LHCN-M2 (cell line): ENCODE data around the gene BEAN1. TPM values are rescaled to one million over a fixed set of nuclear protein-coding genes. Genes with fewer than 3 reads are reported as not detected.
"Not testable (repeated sequence)": the region's sequence is repeated elsewhere in the genome, so short reads cannot be mapped to it uniquely, and the experiment has no call there.

Source experiments
- DNase-seq: peaks from one replicate; pipeline ENCODE4 v3.0.0-alpha.2; 2012; ENCODE audit warnings: low read depth
- total RNA-seq: library from RNA; depleted of rRNA; stranded (reverse); fragments of >200 nt; gene quantifications from 2 replicates; pipeline ENCODE4 v1.2.3, GENCODE V29; 2014

The BEAN1 gene
- total RNA-seq, 1 experiment from 2014 or later = 1.4 TPM

DNA sequence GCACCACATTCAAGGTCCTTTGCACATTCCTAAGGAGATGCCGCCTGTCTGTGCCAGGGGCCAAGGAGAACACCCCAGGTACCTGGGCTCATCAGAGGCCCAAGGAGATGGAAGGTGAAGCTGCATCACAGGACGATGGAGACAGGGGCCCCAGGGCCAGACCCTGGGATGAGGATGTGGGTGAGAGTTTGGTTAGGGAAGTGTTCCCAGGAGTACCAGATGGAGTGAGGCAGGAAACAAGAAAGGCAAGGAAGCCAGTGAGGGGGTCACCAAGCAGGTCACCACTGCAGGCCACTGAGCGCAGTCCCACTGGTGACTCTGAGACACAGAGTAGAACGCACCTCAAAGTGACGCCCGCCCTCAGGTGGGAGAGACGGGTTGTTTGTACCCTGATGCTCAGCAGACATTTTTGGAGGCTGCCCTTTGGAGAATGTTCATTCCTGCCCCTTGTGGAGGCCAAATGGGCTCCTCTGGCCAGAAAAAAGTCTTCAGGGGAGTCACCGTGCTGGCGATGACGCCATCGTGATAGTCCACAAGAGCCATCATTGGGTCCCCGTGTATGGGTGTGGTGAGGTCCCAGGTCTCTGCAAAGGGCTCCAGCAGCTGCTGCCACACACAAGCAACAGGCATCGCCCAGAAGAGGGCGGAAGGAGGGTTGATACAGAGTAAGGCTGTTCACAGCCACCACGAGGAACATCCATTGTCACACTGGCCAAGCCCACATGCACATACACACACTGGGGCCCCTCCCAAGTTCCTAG is 57.5 kb downstream of the BEAN1 start:
- DNase-seq = no peak

DNA sequence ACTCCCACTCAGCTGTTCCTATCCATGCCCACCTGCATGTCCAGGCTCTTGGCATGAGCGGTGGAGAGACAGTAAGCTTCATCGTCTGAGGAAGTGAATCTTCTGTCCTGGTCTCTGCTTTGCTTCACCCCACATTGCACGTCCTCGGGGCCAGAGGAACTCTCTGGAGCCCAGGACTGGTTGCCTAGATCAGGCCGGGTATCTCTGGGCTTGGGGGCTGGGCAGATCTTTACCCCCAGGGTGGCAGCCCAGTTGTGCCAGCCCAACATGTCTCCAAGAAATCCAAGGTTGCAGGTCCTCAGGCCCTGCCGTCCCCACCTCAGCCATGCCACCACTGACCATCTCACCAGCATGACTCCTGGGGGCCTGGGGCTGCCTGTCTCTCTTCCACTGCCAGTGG is 58.3 kb downstream of the BEAN1 start:
- no peak for DNase-seq

DNA sequence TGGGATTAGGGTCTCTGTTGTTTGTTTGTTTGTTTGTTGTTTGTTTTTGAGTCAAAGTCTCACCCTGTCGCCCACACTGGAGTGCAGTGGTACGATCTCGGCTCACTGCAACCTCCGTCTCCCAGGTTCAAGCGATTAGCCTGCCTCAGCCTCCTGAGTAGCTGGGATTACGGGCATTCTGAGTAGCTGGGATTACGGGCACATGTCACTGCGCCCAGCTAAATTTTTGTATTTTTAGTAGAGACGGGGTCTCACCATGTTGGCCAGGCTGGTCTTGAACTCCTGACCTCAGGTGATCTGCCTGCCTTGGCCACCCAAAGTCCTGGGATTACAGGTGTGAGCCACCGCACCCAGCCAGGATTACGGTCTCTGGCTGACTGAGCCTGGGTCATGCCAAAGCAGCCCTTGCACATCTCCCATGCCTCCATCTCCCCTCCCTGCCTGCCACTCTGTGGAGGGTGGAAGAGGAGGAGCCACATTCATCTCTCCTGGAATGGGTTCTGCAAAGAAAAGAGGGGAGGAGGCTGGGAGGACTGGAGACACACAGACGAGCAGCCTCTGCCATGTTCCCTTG is 59.2 kb downstream of the BEAN1 start:
- DNase-seq = no peak

DNA sequence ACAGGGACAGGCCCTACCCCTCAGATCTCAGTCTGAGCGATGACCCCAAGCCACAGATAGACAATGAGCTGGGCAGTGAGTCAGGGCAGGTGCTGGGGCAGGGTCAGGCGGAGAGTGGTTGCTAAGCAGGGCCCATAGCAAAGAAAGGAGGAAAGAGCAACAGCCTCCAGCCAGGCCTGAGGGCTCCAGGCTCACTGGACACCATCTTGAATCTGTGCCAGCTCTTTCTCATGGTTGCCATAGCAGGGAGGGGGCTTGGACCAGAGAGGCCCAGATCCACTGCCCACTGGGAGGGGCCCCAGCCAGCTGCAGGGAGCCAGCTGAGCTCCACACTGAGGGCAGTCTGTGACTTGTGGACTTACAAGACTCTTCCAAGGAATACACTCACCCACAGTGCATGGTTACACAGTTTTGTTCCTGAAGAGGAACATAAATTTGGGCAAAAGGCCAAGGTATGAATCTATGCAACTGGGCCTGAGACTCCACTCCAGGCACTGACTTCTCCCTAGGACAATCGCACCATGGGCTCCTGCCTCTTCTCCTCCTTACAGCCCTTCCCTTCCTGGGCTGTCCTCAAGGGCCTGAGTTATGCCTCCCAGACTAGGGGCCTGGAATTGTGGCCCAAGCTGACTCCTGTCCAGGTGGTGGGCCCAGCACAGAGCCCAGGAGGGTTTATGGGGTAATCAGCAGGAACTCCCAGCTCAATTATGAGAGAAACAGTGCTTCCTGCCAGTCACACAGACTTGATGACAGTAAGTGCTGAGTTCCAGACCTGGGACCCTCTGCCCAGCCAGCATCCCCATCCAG is 59.9 kb downstream of the BEAN1 start:
- peak; percentile 76 for DNase-seq

DNA sequence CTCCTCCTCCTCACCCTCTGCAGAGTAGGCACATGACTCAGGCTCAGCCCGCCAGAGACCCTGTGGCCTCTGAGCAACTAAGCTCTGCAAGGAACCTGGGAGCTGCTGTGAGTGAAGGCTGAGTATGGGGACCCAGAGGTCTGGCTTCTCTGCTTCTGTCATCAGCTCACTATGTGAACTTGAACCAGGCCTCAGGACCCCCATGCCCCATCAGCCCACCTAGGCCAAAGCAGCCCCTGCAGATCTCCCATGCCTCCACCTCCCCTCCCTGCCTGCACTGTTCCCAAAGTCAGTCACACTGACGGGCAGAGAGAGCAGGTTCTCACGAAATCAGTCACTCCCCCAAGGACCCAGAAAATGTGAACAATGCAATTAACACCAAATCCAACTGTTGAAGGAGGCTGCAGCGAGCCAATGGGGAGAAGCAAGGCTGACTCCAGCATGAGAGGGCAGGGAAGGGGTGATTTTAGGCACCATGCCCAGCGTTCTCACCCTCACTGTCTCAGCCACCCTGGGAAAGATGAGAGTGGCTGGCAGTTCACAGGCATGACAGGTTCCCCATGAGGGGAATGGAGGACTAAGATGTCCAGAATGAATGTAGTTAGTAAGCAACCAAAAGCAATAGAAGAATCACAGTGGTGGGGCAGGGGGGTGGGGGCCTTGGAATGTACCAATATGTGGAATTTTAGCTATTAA is 60.6 kb downstream of the BEAN1 start:
- DNase-seq = peak; percentile 46

DNA sequence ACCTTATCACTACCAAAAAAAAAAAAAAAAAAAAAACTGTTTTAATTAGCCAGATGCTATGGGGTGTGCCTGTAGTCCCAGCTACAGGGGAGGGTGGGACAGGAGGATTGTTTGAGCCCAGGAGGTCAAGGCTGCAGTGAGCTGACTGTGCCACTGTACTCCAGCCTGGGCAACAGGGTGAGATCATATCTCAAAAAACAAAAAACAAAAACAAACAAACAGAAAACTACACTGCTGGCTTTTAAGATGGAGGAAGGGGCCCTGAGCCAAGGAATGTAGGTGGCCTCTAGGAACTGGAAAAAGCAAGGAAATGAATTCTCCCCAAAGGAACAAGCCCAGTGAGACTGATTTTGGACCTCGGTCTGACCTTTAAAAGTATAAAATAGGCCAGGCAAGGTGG is 61.4 kb downstream of the BEAN1 start:
- no peak for DNase-seq

DNA sequence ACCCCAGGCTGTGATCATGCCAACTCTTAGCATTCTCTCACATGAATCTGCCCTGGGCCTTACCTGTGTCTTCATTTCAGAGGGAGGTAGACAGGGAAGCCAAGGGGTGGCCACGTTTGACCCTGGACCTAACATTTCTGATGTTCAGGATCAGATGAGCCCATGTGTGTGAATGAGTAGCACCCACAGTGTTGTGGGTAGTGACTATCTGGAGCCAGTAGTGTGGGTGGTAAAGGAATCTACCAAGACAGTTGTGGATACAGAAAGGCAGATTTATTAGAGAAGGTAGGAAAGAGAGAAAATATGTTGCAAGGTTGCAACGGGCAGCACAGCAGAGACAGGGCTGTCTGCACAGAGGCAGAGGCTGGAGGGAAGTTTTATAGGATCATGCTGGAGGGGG is 62.3 kb downstream of the BEAN1 start:
- DNase-seq = no peak

DNA sequence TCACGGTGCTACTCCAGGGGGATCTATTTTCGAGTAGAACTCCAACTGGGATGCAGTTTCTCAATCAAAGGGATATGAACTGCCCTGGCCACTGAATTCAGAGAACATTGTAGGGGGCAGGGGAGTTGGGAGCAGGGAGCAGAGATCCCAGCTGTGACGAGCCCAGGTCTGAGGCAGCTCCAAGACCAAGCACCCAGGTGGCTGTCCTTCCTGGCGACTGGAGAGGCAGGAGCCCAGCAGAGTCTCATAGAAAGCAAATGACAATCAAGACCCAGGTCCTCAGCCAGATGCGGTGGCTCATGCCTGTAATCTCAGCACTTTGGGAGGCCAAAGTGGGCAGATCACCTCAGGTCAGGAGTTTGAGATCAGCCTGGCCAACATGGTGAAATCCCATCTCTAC is 62.7 kb downstream of the BEAN1 start:
- DNase-seq = no peak

DNA sequence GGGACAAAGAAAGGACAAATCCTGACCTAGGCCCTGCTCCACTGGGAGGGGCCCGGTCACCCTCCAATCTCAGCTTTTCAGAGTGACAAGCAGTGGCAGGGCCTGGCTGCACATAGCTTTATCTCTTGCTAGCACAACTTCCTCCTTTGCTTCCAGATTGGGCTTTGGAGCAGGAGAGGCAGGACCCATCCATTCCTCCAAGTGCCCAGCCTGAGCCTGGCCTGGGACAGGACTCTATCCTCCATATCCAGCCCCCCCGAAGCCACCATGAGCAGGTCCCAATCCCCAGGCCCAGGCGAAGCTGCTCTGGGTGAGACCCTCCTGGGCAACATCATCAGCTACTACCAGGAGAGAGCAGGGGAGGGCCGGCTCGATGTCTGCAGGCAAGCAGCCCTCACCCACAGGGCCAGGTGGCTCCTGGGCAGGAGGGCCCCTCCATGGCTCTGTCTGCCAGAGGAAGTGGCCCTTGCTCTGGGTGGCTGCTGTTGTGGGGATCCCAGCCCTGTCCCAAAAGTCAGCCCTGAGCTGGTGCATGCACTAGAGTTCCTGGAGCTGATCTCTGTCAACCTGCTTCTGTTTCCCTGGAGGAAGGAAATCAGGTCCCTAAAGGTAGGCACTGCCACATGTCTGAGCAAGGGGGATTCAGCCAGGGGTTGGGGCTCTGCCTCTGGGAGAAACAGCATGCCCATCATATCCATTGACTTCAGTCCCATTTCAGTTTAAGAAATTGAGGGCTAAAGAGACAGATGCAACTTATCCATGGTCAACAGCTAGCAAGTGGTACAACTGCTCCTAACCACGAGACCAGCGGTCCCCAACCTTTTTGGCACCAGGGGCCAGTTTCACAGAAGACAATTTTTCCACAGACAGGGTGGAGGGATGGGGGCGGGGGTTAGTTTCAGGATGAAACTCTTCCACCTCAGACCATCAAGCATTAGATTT is 64.0 kb downstream of the BEAN1 start:
- no peak for DNase-seq

DNA sequence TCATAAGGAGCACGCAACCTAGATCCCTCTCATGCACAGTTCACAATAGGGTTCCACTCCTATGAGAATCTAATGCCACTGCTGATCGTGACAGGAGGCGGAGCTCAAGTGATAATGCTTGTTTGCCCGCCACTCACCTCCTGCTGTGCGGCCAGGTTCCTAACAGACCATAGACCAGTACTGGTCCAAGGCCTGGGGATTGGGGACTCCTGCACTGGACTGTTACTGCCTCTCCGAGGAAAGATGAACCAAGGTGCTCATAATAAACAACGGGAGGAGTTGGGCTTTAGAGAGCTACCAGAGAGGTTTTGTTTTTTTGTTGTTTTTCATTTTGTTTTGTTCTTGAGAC is 64.6 kb downstream of the BEAN1 start:
- DNase-seq = no peak

DNA sequence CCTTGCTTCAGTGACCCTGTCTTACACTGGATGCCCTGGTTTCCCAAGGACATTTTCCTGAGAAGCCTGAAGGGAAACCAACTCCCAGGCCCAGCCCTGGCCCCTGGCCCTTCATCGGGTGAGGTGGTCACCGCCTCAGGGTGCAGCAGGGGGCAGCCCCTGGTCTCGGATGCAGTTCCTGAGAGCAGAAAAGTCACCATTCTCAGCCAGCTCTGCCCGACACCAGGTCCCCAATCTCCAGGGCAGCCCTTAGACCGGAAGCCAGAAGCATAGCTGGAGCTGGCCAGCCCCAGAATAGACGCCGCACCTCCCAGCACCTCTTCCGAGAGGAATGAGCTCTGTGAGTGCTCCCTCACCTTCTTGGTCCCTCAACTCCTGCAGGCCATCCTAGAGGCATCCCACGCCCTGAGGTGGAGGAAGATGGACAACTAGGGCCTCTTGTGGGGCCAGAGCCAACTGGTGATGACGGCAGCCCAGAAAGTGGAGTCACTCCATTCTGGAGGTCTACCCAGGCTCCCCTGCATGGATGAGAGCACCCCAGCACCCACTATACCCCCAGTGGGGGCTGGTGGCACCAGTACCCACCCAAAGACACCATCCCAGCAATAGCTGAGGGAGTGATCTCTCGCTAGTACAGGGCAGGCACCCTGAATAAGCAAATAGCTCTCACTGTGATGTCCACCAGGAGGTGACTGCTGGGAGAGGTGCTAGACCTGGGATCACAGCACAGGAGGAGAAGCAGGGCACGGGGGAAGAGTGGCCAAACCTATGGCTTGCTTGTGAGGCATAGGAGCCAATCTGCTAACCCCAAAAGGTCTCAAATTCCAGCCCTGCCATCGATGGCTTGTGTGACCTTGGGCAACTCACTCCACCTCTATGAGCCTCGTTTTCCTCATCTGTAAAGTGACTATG is 66.7 kb downstream of the BEAN1 start:
- no peak for DNase-seq

DNA sequence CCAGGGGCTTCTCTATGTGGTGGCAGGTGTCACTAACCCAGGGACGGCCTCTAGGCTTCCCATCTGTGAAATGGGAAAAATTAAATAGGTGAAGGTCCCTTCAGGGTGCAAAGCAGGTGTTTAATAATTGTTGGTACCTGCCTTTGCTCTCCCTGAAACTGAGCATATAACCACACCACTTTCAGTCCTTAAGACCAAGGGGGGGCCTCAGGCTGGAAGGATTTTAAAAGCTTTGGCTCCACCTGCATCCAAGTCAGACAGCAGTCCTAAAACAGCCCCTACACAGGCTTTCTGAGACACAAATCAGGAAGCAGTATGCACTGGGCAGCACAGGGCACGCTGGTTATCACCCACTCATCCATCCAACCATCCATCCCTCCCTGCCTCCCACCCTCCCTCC is 67.8 kb downstream of the BEAN1 start:
- no peak for DNase-seq

DNA sequence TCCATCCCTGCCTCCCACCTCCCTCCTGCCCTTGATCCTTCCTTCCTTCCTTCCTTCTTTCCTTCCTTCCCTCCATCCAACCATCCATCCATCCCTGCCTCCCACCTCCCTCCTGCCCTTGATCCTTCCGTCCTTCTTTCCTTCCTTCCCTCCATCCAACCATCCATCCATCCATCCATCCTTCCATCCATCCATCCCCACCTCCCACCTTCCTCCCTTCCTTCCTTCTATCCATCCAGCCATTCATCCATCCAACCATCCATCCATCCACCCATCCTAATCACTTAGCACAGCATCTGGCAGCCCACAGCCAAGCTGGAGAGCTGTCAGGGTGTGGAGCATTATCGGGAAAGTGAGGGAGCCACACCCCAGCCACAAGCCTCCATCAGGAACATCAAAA is 68.3 kb downstream of the BEAN1 start:
- no peak for DNase-seq

DNA sequence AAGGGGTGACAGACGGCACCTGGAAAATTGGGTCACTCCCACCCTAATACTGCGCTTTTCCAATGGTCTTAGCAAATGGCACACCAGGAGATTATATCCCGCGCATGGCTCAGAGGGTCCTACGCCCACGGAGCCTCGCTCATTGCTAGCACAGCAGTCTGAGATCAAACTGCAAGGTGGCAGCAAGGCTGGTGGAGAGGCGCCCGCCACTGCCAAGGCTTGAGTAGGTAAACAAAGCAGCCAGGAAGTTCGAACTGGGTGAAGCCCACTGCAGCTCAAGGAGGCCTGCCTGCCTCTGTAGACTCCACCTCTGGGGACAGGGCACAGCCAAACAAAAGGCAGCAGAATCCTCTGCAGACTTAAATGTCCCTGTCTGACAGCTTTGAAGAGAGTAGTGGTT is 69.1 kb downstream of the BEAN1 start:
- DNase-seq = not testable (repeated sequence)

DNA sequence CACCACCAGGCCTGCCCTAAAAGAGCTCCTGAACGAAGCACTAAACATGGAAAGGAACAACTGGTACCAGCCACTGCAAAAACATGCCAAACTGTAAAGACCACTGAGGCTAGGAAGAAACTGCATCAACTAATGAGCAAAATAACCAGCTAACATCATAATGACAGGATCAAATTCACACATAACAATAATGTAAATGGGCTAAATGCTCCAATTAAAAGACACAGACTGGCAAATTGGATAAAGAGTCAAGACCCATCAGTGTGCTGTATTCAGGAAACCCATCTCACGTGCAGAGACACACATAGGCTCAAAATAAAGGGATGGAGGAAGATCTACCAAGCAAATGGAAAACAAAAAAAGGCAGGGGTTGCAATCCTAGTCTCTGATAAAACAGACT is 70.8 kb downstream of the BEAN1 start:
- DNase-seq = not testable (repeated sequence)

DNA sequence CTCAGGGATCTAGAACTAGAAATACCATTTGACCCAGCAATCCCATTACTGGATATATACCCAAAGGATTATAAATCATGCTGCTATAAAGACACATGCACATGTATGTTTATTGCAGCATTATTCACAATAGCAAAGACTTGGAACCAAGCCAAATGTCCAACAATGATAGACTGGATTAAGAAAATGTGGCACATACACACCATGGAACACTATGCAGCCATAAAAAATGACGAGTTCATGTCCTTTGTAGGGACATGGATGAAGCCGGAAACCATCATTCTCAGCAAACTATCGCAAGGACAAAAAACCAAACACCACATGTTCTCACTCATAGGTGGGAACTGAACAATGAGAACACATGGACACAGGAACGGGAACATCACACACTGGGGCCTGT is 74.5 kb downstream of the BEAN1 start:
- DNase-seq = not testable (repeated sequence)

DNA sequence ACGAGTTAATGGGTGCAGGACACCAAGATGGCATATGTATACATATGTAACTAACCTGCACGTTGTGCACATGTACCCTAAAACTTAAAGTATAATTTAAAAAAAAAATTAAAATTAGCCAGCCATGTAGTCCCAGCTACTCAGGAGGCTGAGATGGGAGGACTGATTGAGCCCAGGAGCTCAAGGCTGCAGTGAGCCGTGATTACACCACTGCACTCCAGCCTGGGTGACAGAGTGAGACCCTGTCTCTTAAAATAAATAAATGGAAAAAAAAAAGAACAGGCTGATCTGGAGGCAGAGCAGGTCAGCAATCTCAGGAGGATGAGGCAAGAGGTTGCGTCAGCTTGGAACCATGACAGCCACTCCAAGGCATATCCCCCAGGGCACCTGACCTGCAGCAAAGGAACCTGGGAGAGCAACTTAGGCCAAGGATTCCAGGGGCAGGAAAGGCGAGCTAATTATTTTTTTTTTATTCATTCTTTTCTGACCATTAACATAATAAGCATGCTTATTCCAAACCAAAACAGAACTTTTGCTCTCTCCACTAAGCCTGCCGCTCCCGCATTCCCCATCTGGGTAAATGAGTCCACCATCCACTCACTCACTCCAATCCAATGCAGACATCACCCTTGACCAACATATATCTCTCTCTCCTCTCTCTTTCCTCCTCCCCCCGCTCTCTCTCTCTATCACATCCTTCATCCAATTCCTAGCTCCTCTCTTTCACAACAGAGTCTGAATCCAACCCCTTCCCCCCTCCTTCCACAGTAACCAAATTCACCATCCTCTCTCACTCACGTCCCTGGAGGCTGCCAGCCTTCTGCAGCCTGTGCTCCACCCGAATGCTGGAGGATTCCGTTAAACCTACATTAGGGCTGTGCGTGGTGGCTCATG is 75.2 kb downstream of the BEAN1 start:
- peak; percentile 39 for DNase-seq

DNA sequence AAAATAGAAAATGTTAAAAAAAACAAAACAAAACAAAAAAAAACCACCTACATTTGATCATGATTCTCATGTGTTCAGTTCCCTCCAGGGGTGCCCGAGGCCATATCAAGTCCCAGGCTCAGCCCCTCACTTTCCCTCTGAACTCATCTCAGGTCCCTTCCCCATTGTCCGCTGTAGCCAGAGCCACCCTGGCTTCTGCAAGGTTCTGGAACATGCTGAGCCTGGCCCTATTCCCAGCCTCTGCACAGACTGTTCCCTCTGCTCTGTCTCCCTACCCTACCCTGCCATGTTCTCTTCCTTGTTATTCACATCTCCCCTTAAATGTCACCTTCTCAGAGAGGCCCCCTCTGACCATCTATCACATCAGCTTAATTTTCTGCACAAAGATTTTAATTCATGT is 75.9 kb downstream of the BEAN1 start:
- no peak for DNase-seq

DNA sequence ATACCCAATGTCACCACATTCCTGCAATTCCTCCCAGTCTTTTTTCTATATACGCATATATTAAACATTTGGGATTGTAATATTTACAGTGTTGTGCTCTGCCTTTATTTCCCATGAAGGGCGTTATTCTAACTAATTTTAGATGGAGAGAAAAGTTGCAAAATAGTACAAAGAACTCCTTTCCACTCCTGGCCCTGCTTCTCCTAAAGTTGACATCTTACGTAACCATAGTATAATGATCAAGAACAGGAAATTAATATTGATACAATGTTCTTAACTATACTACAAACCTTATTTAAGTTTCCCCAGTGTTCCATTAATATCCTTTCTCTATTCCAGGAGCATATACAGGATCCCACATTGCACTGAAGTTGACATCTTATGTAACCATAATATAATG is 76.5 kb downstream of the BEAN1 start:
- DNase-seq = no peak
